K562 (cell line): Measurements from ENCODE around the gene SORCS2. TPM values are rescaled to one million over a fixed set of nuclear protein-coding genes. Genes with fewer than 3 reads are reported as not detected.

Experiments
- ATAC-seq: fragments of 200-7000 bp; cut with Tn5 transposase; 3 replicates; pipeline ENCODE4 v1.9.1; 2020; ENCODE audit warnings: moderate library complexity
- BruUV-seq: library from RNA; stranded (reverse); fragments of 400-500 nt; replicated peaks from 2 replicates; lab custom pipeline; 2021; lab: Mats Ljungman, UMichigan
- CTCF ChIA-PET: fragments of 300-600 bp; formaldehyde crosslinking; extraction: SDS; loops from one replicate; lab custom pipeline; 2021; ENCODE audit warnings: low intra/inter-chr PET ratio; lab: Yijun Ruan, JAX
- POLR2A ChIA-PET: fragments of 300-600, 350-650 bp; sonication (Branson Sonifier 250); formaldehyde crosslinking; extraction: SDS; loops from one replicate; lab custom pipeline; 2021; ENCODE audit warnings: antibody characterized with exemption, inconsistent platforms; lab: Yijun Ruan, JAX
- DNase-seq, 4 experiments: peaks; one replicate each; pipeline versions ENCODE4 v3.0.0 to v3.0.0-alpha.2; 2011 to 2018; ENCODE audit warnings: low spot score in 3 of 4, mixed read lengths in 3 of 4; ENCODE audit errors: extremely low read depth in 1 of 4
- FAIRE-seq: peaks from 2 replicates; lab custom pipeline; 2011; peaks lifted over from hg19 to GRCh38; lab: Jason Lieb, UNC
- H2AFZ ChIP-seq: 2 replicates; pipeline ENCODE4 v1.6.0; 2011; ENCODE audit warnings: low read depth, low read length, control low read depth, inconsistent platforms
- H3K27ac ChIP-seq: fragments of 200-600 bp; 3 replicates; pipeline ENCODE4 v1.8.0; 2011; ENCODE audit warnings: low read depth, mild to moderate bottlenecking, control low read depth, inconsistent platforms, low read length, moderate library complexity, mixed read lengths; ENCODE audit errors: extremely low read depth
- H3K27me3 ChIP-seq, 2 experiments: fragments of 300-600 bp in 1 of 2; 2 replicates in 1 of 2; 3 replicates in 1 of 2; pipeline versions ENCODE4 v1.6.0 to v1.8.0; 2011; ENCODE audit warnings: inconsistent platforms in 2 of 2, low read length in 2 of 2, mild to moderate bottlenecking in 1 of 2, mixed read lengths in 1 of 2, moderate library complexity in 1 of 2; ENCODE audit not compliant: control insufficient read depth in 2 of 2, insufficient read depth in 2 of 2
- H3K36me3 ChIP-seq: fragments of 300-600 bp; 3 replicates; pipeline ENCODE4 v1.8.0; 2011; ENCODE audit warnings: mild to moderate bottlenecking, low read length, inconsistent platforms; ENCODE audit not compliant: control insufficient read depth, insufficient read depth
- H3K4me1 ChIP-seq, 2 experiments: fragments of 200-600 bp in 1 of 2; replicated peaks in 1 of 2; 2 replicates in 1 of 2; 3 replicates in 1 of 2; pipeline versions ENCODE4 v1.5.1 to v1.8.0; 2011; ENCODE audit warnings: inconsistent platforms in 2 of 2, low read length in 2 of 2, mild to moderate bottlenecking in 1 of 2, mixed read lengths in 1 of 2, moderate library complexity in 1 of 2; ENCODE audit not compliant: control insufficient read depth in 2 of 2, insufficient read depth in 2 of 2
- H3K4me2 ChIP-seq: 2 replicates; pipeline ENCODE4 v1.6.1; 2011; ENCODE audit warnings: low read length, control low read depth, inconsistent platforms, mixed read lengths; ENCODE audit not compliant: insufficient read depth
- H3K4me3 ChIP-seq: fragments of 200-600 bp; sonication (generic), shearing (Covaris generic); 2 replicates; pipeline ENCODE4 v1.5.1; 2016; ENCODE audit warnings: control low read depth, inconsistent platforms
- H3K79me2 ChIP-seq: fragments of 200-600 bp; 3 replicates; pipeline ENCODE4 v1.8.0; 2011; ENCODE audit warnings: low read length, inconsistent platforms; ENCODE audit not compliant: control insufficient read depth, insufficient read depth
- H3K9ac ChIP-seq, 2 experiments: 2 replicates each; pipeline versions ENCODE4 v1.6.0 to v1.6.1; 2011; ENCODE audit warnings: low read depth in 2 of 2, low read length in 2 of 2, control low read depth in 1 of 2, inconsistent platforms in 1 of 2, mild to moderate bottlenecking in 1 of 2, mixed read lengths in 1 of 2; ENCODE audit not compliant: insufficient read depth in 1 of 2
- H3K9me1 ChIP-seq: one replicate; pipeline ENCODE4 v1.6.0; 2011; ENCODE audit warnings: inconsistent platforms, mild to moderate bottlenecking, low read length, moderate library complexity; ENCODE audit not compliant: control insufficient read depth, insufficient read depth
- H3K9me3 ChIP-seq: replicated peaks from 2 replicates; pipeline ENCODE4 v1.5.1; 2011; ENCODE audit warnings: low read depth, low read length, inconsistent platforms; ENCODE audit not compliant: control insufficient read depth, insufficient read depth
- H4K20me1 ChIP-seq: replicated peaks from 2 replicates; pipeline ENCODE4 v1.6.1; 2011; ENCODE audit warnings: low read length, inconsistent platforms, mixed read lengths; ENCODE audit not compliant: control insufficient read depth, insufficient read depth
- ARHGAP35 ChIP-seq: fragments of 450-650 bp; IDR thresholded peaks from 2 replicates; pipeline ENCODE4 v1.6.1; 2018; ENCODE audit not compliant: partially characterized antibody
- ATF7 ChIP-seq: fragments of 450-650 bp; IDR thresholded peaks from 2 replicates; pipeline ENCODE4 v1.7.1; 2014; ENCODE audit warnings: mild to moderate bottlenecking, moderate library complexity
- CAMTA2 ChIP-seq: fragments of 250-450 bp; sonication (Bioruptor Pico); conservative IDR thresholded peaks from 2 replicates; pipeline ENCODE4 v1.5.1; 2022
- COPS2 ChIP-seq: fragments of 450-650 bp; conservative IDR thresholded peaks from 2 replicates; pipeline ENCODE4 v1.6.1; 2016; ENCODE audit warnings: mild to moderate bottlenecking, moderate library complexity
- CREB5 ChIP-seq: fragments of 250-450 bp; sonication (Bioruptor Pico); IDR thresholded peaks from 2 replicates; pipeline ENCODE4 v1.5.0; 2020; ENCODE audit warnings: mild to moderate bottlenecking
- JUN ChIP-seq, 2 experiments: sonication (generic) in 1 of 2; formaldehyde crosslinking in 1 of 2; IDR thresholded peaks; 2 replicates each; pipeline versions ENCODE4 v1.6.1 to v1.8.0; 2012 to 2022; ENCODE audit warnings: borderline replicate concordance in 2 of 2, mild to moderate bottlenecking in 2 of 2, improper control_type of control experiment in 1 of 2, low read depth in 1 of 2, low read length in 1 of 2, missing genetic modification reagents in 1 of 2
- PHTF2 ChIP-seq: fragments of 250-450 bp; sonication (Bioruptor Pico); IDR thresholded peaks from 2 replicates; pipeline ENCODE4 v1.5.0; 2021; ENCODE audit warnings: mild to moderate bottlenecking
- RAD51 ChIP-seq: fragments of 450-650 bp; IDR thresholded peaks from 2 replicates; pipeline ENCODE4 v1.7.1; 2016; ENCODE audit warnings: low read depth, mild to moderate bottlenecking, borderline replicate concordance
- STAG1 ChIP-seq: sonication (generic); formaldehyde crosslinking; IDR thresholded peaks from 2 replicates; pipeline ENCODE4 v1.5.0; 2020; ENCODE audit warnings: missing genetic modification reagents, borderline replicate concordance
- VEZF1 ChIP-seq: fragments of 200-800 bp; sonication (Bioruptor generic); IDR thresholded peaks from 2 replicates; pipeline ENCODE4 v1.6.1; 2017; ENCODE audit warnings: missing genetic modification characterization, missing compliant biosample characterization
- ZNF124 ChIP-seq: sonication (generic); formaldehyde crosslinking; IDR thresholded peaks from 2 replicates; pipeline ENCODE4 v1.8.1; 2022; ENCODE audit warnings: missing genetic modification reagents
- ZNF717 ChIP-seq: fragments of 250-450 bp; sonication (Bioruptor Pico); IDR thresholded peaks from 2 replicates; pipeline ENCODE4 v1.5.0; 2021
- WGBS: fragments of 100-300 bp; shearing (Covaris generic); methylation state at CpG from one replicate; pipeline ENCODE4 v1.1.6; 2016; ENCODE audit warnings: low coverage, mixed read lengths; ENCODE audit not compliant: insufficient coverage; ENCODE audit errors: missing lambda C conversion rate; 5-methylcytosine and 5-hydroxymethylcytosine counted together
- in situ Hi-C: fragments of 300-500 bp; cut with MboI; formaldehyde crosslinking; loops from 4 replicates; pipeline ENCODE4 v1.15.0; 2018; ENCODE audit warnings: inconsistent platforms, mixed read lengths
- intact Hi-C: fragments of 100-400 bp; cut with micrococcal nuclease; formaldehyde crosslinking; loops from 2 replicates; pipeline ENCODE4 v1.14.2; 2022
- polyA plus RNA-seq, 8 experiments: library from polyadenylated mRNA; depleted of rRNA in 4 of 8; stranded (reverse) in 5 of 8; unstranded in 3 of 8; fragments of >200 nt; fragmentation: Nextera tagmentation in 2 of 8; fragmentation: Illumina TruSeq in 1 of 8; extraction: Ambion mirVana in 2 of 8; extraction: Trizol in 1 of 8; gene quantifications; 2 replicates each; pipeline versions ENCODE4 v1.2.1 to v1.2.3, GENCODE V29; 2011 to 2014; ENCODE audit warnings: inconsistent platforms in 1 of 8, missing spikeins in 1 of 8
- total RNA-seq, 7 experiments: library from RNA; depleted of rRNA in 6 of 7; stranded (reverse); fragments of >200 nt in 6 of 7; fragmentation: Illumina TruSeq in 2 of 7; extraction: Trizol in 2 of 7; gene quantifications; 2 replicates each; pipeline versions ENCODE4 v1.2.1 to v1.2.3, GENCODE V29; 2011 to 2021; ENCODE audit warnings: low replicate concordance in 1 of 7

The SORCS2 gene
- total and polyA plus RNA-seq, 9 of the 15 experiments (the other 6 are each of a cell fraction or from before 2014, with no cell fraction given) = not detected

- H3K4me1 ChIP-seq = peaks cover 0 to 3% of the 10 kb centered on the region in 2 experiments; a peak in 1 of 5 replicates
- CTCF ChIA-PET = no interaction called here
- peaks cover 2 to 54% of the 10 kb centered on the region in 2 experiments; a peak in 3 of 5 replicates for H3K27me3 ChIP-seq
- H3K36me3 ChIP-seq = no peaks in the 10 kb centered on the region
- WGBS = 1% methylated on average over 6 of the region's 6 CpGs
- no peaks in the 10 kb centered on the region for H3K79me2 ChIP-seq
- ATAC-seq (no peak), DNase-seq (no peak), FAIRE-seq (no peak)
- no peak overlapping the region for H3K4me3 ChIP-seq
- peaks cover 9% of the 10 kb centered on the region for H4K20me1 ChIP-seq
- H3K4me2 ChIP-seq = no peak overlapping the region
- no peaks in the 10 kb centered on the region for H3K9me3 ChIP-seq
- POLR2A ChIA-PET = interaction anchor here (0.6 kb wide), 1 partner anchor 446 kb away, joined by 3 read pairs; no protein-coding TSS in a partner anchor
- H3K9ac ChIP-seq = no peak overlapping the region
- in situ Hi-C loops = no loop called here
- H3K27ac ChIP-seq = no peak overlapping the region
- intact Hi-C loops = no loop called here
- TF ChIP-seq PHTF2 (CRISPR knock-in tag) (no peak), ZNF124 (no peak), COPS2 (no peak), ATF7 (no peak), ARHGAP35 (no peak), RAD51 (no peak), ZNF717 (no peak), VEZF1 (CRISPR knock-in tag) (no peak), JUN (IDR thresholded peaks at IDR 0.05; ENCODE audit: borderline replicate concordance, low read depth, low read length) (no peak), JUN (CRISPR knock-in tag; IDR thresholded peaks at IDR 0.05; ENCODE audit: borderline replicate concordance) (no peak), CREB5 (no peak), CAMTA2 (CRISPR knock-in tag) (no peak), STAG1 (CRISPR knock-in tag) (no peak)
- H2AFZ ChIP-seq = no peak overlapping the region
- BruUV-seq = no TSS peak
- no peaks in the 10 kb centered on the region for H3K9me1 ChIP-seq
Measured at GRCh38 chr4:7709431-7709830, 517.1 kb downstream of the SORCS2 start.
